Calu3 (cell line): ENCODE data around the gene DYSF. TPM values are rescaled to one million over a fixed set of nuclear protein-coding genes. Genes with fewer than 3 reads are reported as not detected.

Experiments
- BruUV-seq: library from RNA; stranded (reverse); fragments of 400-500 nt; replicated peaks from 2 replicates; lab custom pipeline; 2021; lab: Mats Ljungman, UMichigan
- CTCF ChIA-PET: fragments of 300-600 bp; sonication (Branson Sonifier 250); formaldehyde crosslinking; loops from one replicate; lab custom pipeline; 2022; ENCODE audit warnings: antibody characterized with exemption; lab: Charles Lee
- DNase-seq: peaks from one replicate; pipeline ENCODE4 v3.0.0; 2022
- H3K27ac Mint-ChIP-seq: one replicate; pipeline ENCODE4 v1.8.0; 2022; ENCODE audit warnings: mixed read lengths; ENCODE audit not compliant: unreplicated experiment
- H3K27me3 Mint-ChIP-seq: one replicate; pipeline ENCODE4 v1.8.0; 2022; ENCODE audit warnings: mixed read lengths; ENCODE audit not compliant: unreplicated experiment
- H3K36me3 Mint-ChIP-seq: one replicate; pipeline ENCODE4 v1.8.0; 2022; ENCODE audit warnings: mild to moderate bottlenecking, moderate library complexity, mixed read lengths; ENCODE audit not compliant: insufficient read depth, unreplicated experiment
- H3K4me1 Mint-ChIP-seq: one replicate; pipeline ENCODE4 v1.8.0; 2022; ENCODE audit warnings: mild to moderate bottlenecking, low read depth, mixed read lengths; ENCODE audit not compliant: unreplicated experiment
- H3K4me3 Mint-ChIP-seq: one replicate; pipeline ENCODE4 v1.8.0; 2022; ENCODE audit warnings: mild to moderate bottlenecking, low read depth, moderate library complexity, mixed read lengths; ENCODE audit not compliant: unreplicated experiment
- H3K9me3 Mint-ChIP-seq: one replicate; pipeline ENCODE4 v1.8.0; 2022; ENCODE audit warnings: low read depth, mixed read lengths; ENCODE audit not compliant: unreplicated experiment
- CTCF ChIP-seq: fragments of 200-600 bp; IDR thresholded peaks from one replicate; pipeline ENCODE4 v1.8.0; 2022; ENCODE audit warnings: antibody characterized with exemption; ENCODE audit not compliant: unreplicated experiment
- intact Hi-C: fragments of 100-400 bp; cut with micrococcal nuclease; formaldehyde crosslinking; loops from one replicate; pipeline ENCODE4 v1.10.0; 2022; ENCODE audit not compliant: unreplicated experiment
- total RNA-seq: library from RNA; stranded (reverse); gene quantifications from 2 replicates; pipeline ENCODE4 v1.2.3, GENCODE V29; 2022

Gene DYSF
- total RNA-seq, 1 experiment from 2014 or later = 3.2 TPM

DNA sequence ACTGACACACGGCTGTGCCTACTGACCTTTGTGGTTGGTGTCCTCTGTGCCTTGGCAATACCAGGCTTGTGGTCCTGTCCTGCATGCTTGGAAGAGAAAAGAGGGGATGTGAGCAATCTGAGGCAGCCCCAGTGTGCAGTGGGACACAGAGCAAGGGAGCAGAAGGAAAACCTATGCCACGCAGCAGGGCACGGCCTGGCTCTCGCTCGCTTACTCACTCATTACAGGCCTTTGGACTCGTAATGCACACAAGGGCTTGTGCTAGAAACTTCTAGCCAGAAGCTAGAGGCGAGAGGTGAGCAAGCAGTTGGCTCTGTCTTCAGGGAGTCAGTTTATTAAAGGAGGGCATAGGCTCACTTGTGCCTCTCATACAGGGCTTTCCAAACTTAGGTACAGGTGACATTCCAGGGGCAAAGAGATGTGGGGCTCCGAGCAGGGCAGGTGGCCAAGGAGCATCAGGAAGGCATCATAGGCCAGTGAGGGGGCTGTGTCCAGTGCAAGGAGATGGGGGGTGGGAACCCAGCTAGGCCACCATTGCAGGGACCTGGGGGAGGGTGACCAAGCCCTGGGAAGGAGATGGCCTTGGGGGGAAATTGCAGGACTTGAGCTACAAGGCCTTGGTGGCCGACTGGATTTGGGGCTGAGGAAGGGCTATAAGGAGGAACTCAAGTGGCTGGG lies 100.8 kb downstream of the DYSF start:
- Mint-ChIP-seq H3K27me3 (peaks cover 63% of the 10 kb centered on the region), H3K4me3 (no peak overlapping the region), H3K27ac (no peak overlapping the region), H3K4me1 (no peaks in the 10 kb centered on the region), H3K36me3 (peaks cover 4% of the 10 kb centered on the region), H3K9me3 (no peaks in the 10 kb centered on the region)
- TF ChIP-seq CTCF = no peak
- DNase-seq = no peak
- intact Hi-C loops = no loop called here
- CTCF ChIA-PET = interaction anchor here (1.3 kb wide), 1 partner anchor 9 kb away, joined by 3 read pairs; no protein-coding TSS in a partner anchor
- no TSS peak for BruUV-seq

GRCh38 chr2:71554706-71555056 lies 101.3 kb downstream of the DYSF start:
- intact Hi-C loops = no loop called here
- H3K36me3 Mint-ChIP-seq = peaks cover 4% of the 10 kb centered on the region
- no peaks in the 10 kb centered on the region for H3K4me1 Mint-ChIP-seq
- no peak for DNase-seq
- TF ChIP-seq CTCF = no peak
- peaks cover 60% of the 10 kb centered on the region for H3K27me3 Mint-ChIP-seq
- CTCF ChIA-PET = interaction anchor here (1.3 kb wide), 1 partner anchor 10 kb away, joined by 3 read pairs; no protein-coding TSS in a partner anchor
- H3K4me3 Mint-ChIP-seq = no peak overlapping the region
- no peak overlapping the region for H3K27ac Mint-ChIP-seq
- BruUV-seq = no TSS peak
- H3K9me3 Mint-ChIP-seq = no peaks in the 10 kb centered on the region

- H3K36me3 Mint-ChIP-seq = peaks cover 4% of the 10 kb centered on the region
- no peak for TF ChIP-seq CTCF
- DNase-seq = no peak
- intact Hi-C loops = no loop called here
- no peaks in the 10 kb centered on the region for H3K4me1 Mint-ChIP-seq
- CTCF ChIA-PET = interaction anchor here (1.3 kb wide), 1 partner anchor 11 kb away, joined by 3 read pairs; no protein-coding TSS in a partner anchor
- BruUV-seq = no TSS peak
- peaks cover 48% of the 10 kb centered on the region for H3K27me3 Mint-ChIP-seq
- H3K9me3 Mint-ChIP-seq = no peaks in the 10 kb centered on the region
- H3K4me3 Mint-ChIP-seq = no peak overlapping the region
- H3K27ac Mint-ChIP-seq = no peak overlapping the region
Observed at GRCh38 chr2:71555798-71556454, 102.6 kb downstream of the DYSF start.

GRCh38 chr2:71556692-71557250 lies 103.4 kb downstream of the DYSF start:
- Mint-ChIP-seq H3K36me3 (peaks cover 4% of the 10 kb centered on the region), H3K4me1 (no peaks in the 10 kb centered on the region), H3K27ac (no peak overlapping the region), H3K27me3 (peaks cover 39% of the 10 kb centered on the region), H3K4me3 (no peak overlapping the region), H3K9me3 (no peaks in the 10 kb centered on the region)
- no peak for TF ChIP-seq CTCF
- intact Hi-C loops = no loop called here
- CTCF ChIA-PET = no interaction called here
- no TSS peak for BruUV-seq
- DNase-seq = no peak
